Upper lobe of right lung (tissue), 1 donor: ENCODE data around the gene UIMC1. TPM values are rescaled to one million over a fixed set of nuclear protein-coding genes. Genes with fewer than 3 reads are reported as not detected.

ENCODE experiments used
- ATAC-seq: fragments of 200-7000 bp; cut with Tn5 transposase; one replicate; pipeline ENCODE4 v1.9.1; 2020; ENCODE audit warnings: mild to moderate bottlenecking, moderate library complexity
- DNase-seq: peaks from one replicate; pipeline ENCODE4 v3.0.0-alpha.2; 2020
- H3K27ac ChIP-seq: fragments of 200-600 bp; one replicate; pipeline ENCODE4 v1.8.0; 2022
- H3K27me3 ChIP-seq: fragments of 200-600 bp; one replicate; pipeline ENCODE4 v1.8.0; 2022; ENCODE audit warnings: mild to moderate bottlenecking
- H3K36me3 ChIP-seq: fragments of 200-600 bp; one replicate; pipeline ENCODE4 v1.8.0; 2022
- H3K4me1 ChIP-seq: fragments of 200-600 bp; one replicate; pipeline ENCODE4 v1.8.0; 2022
- H3K4me3 ChIP-seq: fragments of 200-600 bp; one replicate; pipeline ENCODE4 v1.8.0; 2022; ENCODE audit warnings: mild to moderate bottlenecking
- H3K9me3 ChIP-seq: fragments of 200-600 bp; one replicate; pipeline ENCODE4 v1.8.0; 2022
- intact Hi-C: fragments of 100-400 bp; cut with DNase I; formaldehyde crosslinking; loops from one replicate; pipeline ENCODE4 v1.11.0; 2022
- total RNA-seq: library from RNA; stranded (reverse); fragmentation: NEBNext Ultra II Directional; extraction: Animal tissue kit (Norgen Biotek cat#: 25700); gene quantifications from one replicate; pipeline ENCODE4 v1.2.1, GENCODE V29; 2021
- TF ChIP-seq, protein P1 (sequence below): fragments of 200-600 bp; IDR thresholded peaks from one replicate; pipeline ENCODE4 v1.8.0; 2022; ENCODE audit warnings: antibody characterized with exemption
- donor health status: DM: no; HTN: yes; CAD: no; lungs with severe emphysema.

The UIMC1 gene
- total RNA-seq, 1 donor from 2014 or later = 35.4 TPM

DNA sequence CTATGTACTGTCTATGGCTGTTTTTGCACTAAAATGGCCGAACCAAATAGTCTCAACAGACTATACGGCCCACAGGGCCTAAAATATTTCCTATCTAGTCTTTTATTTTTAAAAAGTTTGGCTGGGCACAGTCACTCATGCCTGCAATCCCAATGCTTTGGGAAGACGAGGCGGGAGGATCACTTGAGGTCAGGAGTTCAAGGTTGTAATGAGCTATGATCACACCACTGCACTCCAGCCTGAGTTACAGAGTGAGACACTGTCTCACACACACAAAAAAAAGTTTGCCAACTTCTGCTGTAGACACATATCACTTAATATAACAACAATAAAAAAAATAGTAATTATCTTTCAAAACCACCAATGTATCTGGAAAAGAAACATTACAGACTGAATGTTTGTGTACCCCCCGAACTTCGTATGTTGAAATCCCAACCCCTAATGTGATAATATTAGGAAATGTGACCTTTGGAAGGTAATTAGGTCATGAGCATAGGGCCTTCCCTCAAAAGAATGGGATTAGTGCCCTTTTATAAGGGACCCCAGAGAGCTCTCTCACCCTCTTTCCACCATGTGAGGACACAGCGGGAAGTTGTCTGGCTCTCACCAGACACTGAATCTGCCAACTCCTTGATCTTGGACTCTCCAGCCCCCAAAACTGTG lies 53.9 kb downstream of the UIMC1 start:
- intact Hi-C loops = no loop called here
- H3K4me3 ChIP-seq = no peak overlapping the region
- H3K4me1 ChIP-seq = no peaks in the 10 kb centered on the region
- no peaks in the 10 kb centered on the region for H3K9me3 ChIP-seq
- no peaks in the 10 kb centered on the region for H3K27me3 ChIP-seq
- no peak for DNase-seq
- TF ChIP-seq, protein P1, sequence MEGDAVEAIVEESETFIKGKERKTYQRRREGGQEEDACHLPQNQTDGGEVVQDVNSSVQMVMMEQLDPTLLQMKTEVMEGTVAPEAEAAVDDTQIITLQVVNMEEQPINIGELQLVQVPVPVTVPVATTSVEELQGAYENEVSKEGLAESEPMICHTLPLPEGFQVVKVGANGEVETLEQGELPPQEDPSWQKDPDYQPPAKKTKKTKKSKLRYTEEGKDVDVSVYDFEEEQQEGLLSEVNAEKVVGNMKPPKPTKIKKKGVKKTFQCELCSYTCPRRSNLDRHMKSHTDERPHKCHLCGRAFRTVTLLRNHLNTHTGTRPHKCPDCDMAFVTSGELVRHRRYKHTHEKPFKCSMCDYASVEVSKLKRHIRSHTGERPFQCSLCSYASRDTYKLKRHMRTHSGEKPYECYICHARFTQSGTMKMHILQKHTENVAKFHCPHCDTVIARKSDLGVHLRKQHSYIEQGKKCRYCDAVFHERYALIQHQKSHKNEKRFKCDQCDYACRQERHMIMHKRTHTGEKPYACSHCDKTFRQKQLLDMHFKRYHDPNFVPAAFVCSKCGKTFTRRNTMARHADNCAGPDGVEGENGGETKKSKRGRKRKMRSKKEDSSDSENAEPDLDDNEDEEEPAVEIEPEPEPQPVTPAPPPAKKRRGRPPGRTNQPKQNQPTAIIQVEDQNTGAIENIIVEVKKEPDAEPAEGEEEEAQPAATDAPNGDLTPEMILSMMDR = no peak
- no peak for ATAC-seq
- H3K27ac ChIP-seq = no peak overlapping the region
- H3K36me3 ChIP-seq = peaks cover 79% of the 10 kb centered on the region

DNA sequence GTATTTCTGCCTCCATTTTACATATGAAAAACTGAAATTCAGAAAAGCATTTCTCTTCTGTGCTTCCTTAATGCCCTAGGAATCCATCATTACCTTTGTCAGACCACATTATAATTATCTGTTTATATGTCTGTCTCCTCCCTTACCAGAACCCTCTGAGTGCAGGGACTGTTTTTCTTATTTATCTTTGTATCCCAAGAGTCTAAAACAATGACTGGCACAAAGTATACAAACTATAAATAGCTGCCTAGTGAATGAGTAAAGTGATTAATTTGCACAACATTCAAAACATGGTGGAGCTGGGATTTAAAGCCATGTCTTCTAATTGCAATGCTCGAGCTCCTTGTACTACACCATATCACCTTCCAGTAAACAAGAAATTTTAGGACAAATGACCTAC lies 58.1 kb downstream of the UIMC1 start:
- Histone ChIP-seq H3K9me3 (no peaks in the 10 kb centered on the region), H3K27ac (no peak overlapping the region), H3K27me3 (no peaks in the 10 kb centered on the region), H3K4me1 (no peaks in the 10 kb centered on the region), H3K36me3 (peaks cover 87% of the 10 kb centered on the region), H3K4me3 (no peak overlapping the region)
- no peak for ATAC-seq
- TF ChIP-seq, protein P1 = no peak
- intact Hi-C loops = no loop called here
- DNase-seq = no peak

DNA sequence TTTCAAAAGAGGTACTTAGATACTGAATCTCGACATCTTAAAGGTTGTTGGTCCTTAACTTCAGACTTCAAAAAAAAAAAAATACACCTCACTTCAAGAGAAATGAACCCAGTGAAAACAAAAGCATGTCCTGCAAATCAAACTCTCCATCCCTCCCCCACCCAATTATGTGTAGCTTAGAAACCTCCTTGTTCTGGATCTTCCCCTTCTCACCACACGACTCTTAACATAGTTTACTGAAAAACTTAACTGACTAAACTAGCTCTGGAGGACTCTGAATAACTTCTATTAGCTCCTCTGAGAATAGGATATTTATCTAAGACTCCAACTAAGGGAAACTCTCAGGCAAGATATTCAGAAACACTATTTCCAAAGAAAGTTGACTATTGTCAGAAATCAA lies 58.7 kb downstream of the UIMC1 start:
- H3K27ac ChIP-seq = no peak overlapping the region
- no peak overlapping the region for H3K4me3 ChIP-seq
- DNase-seq = no peak
- no peaks in the 10 kb centered on the region for H3K27me3 ChIP-seq
- H3K36me3 ChIP-seq = peaks cover 90% of the 10 kb centered on the region
- TF ChIP-seq, protein P1 = no peak
- no peaks in the 10 kb centered on the region for H3K4me1 ChIP-seq
- no peaks in the 10 kb centered on the region for H3K9me3 ChIP-seq
- ATAC-seq = no peak
- intact Hi-C loops = no loop called here

DNA sequence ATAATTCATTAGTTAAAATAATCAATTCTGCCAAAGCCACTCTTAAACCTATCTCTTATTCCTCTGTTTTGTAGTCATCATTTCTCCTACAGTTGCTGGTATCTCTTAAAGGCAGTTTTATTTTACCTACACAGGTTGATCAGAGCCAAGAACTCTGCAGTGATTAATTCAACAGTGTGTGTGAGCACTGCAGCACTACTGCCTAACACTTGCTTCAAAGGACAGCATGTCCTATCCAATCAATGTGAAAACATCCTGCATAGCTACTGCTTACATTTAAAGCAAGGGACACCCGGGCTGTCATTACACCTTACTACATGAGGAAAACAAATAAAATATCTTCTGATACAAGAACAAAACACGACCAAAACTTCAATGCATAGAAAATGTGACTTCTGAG lies 62.3 kb downstream of the UIMC1 start:
- ATAC-seq (no peak), DNase-seq (no peak)
- H3K4me1 ChIP-seq = no peaks in the 10 kb centered on the region
- TF ChIP-seq, protein P1 = no peak
- H3K36me3 ChIP-seq = peaks cover 96% of the 10 kb centered on the region
- no peaks in the 10 kb centered on the region for H3K9me3 ChIP-seq
- H3K4me3 ChIP-seq = no peak overlapping the region
- no peaks in the 10 kb centered on the region for H3K27me3 ChIP-seq
- no peak overlapping the region for H3K27ac ChIP-seq
- intact Hi-C loops = no loop called here

DNA sequence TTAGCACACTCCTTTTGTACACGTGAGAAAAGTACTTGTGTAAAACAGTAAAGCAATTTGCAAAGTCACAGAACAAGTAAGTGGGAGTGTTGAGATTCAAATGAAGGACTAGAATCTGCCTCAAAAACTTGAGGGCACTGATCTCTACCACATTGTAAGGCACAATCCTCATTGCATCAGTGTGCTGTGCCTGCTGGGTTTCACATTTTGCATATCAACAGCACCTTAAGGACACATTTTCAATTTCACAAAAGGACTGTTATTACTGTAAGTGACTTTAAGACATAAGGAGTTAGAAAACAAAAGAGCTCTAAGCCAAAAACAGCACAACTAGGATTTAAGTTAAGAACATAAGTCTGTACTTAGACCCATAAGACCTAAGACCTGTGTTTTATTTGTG lies 62.8 kb downstream of the UIMC1 start:
- Histone ChIP-seq H3K9me3 (no peaks in the 10 kb centered on the region), H3K4me3 (no peak overlapping the region), H3K4me1 (no peaks in the 10 kb centered on the region), H3K27ac (no peak overlapping the region), H3K36me3 (peaks cover 94% of the 10 kb centered on the region), H3K27me3 (no peaks in the 10 kb centered on the region)
- TF ChIP-seq, protein P1 = no peak
- ATAC-seq (no peak), DNase-seq (no peak)
- intact Hi-C loops = no loop called here

DNA sequence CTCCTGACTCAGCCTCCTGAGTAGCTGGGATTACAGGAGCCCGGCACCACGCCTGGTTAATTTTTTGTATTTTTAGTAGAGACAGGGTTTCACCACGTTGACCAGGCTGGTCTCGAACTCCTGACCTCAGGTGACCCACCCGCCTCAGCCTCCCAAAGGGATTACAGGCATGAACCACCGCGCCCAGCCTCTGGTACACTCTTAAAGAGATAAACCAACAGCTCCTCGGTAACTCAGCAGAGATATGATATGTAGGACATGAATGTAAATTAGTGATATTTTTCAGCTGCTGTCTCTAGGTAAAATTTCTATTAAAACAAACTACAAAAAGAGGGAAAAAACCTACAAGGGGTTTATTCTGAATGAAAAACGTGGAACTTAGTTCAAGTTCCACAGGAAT lies 64.6 kb downstream of the UIMC1 start:
- Histone ChIP-seq H3K27ac (no peak overlapping the region), H3K4me3 (no peak overlapping the region), H3K27me3 (no peaks in the 10 kb centered on the region), H3K36me3 (peaks cover 78% of the 10 kb centered on the region), H3K4me1 (no peaks in the 10 kb centered on the region), H3K9me3 (no peaks in the 10 kb centered on the region)
- TF ChIP-seq, protein P1 = no peak
- DNase-seq = no peak
- intact Hi-C loops = no loop called here
- ATAC-seq = no peak
